SKM-1 (cell line): ENCODE measurements around the gene MYO7B.

Experiments
- DNase-seq: peaks from one replicate; lab custom pipeline; 2025; ENCODE audit not compliant: unreplicated experiment; lab: John Stamatoyannopoulos, UW

MYO7B gene

GRCh38 chr2:127586136-127586535 lies 50.7 kb downstream of the MYO7B start:
- no peak for DNase-seq

GRCh38 chr2:127586746-127587295 lies 51.3 kb downstream of the MYO7B start:
- no peak for DNase-seq

DNA sequence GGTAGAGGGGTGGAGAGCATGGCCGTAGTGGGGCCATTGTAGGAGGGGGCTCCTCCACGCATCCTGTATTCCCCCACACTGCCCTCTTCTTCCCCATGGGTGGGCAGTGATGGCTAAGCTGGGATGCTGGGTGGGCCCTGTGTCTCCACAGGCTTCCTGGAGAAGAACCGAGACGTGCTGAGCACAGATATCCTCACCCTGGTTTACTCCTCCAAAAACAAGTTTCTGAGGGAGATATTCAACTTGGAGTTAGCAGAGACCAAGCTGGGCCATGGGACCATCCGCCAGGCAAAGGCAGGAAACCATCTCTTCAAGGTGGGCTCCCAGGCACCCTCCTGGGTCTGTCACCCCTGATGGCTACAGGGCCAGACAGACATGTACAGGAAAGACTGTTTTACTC lies 52.8 kb downstream of the MYO7B start:
- no peak for DNase-seq

GRCh38 chr2:127589358-127589757 lies 53.9 kb downstream of the MYO7B start:
- DNase-seq: no peak

DNA sequence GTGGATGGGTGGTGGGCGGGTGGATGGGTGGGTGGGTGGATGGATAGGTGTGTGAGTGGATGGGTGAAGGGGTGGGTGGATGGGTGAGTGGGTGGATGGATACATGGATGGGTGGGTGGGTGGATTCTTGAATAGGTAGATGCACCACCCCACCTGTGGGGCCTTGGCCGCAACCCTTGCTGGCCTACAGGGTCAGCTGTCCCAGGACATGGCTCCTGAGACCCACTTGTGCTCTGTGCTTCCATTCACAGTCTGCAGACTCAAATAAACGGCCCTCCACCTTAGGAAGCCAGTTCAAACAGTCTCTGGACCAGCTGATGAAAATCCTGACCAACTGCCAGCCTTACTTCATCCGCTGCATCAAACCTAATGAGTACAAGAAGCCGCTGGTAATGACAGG lies 54.4 kb downstream of the MYO7B start:
- DNase-seq: no peak

- DNase-seq: no peak
Measured at GRCh38 chr2:127590386-127591190, 55.1 kb downstream of the MYO7B start.

DNA sequence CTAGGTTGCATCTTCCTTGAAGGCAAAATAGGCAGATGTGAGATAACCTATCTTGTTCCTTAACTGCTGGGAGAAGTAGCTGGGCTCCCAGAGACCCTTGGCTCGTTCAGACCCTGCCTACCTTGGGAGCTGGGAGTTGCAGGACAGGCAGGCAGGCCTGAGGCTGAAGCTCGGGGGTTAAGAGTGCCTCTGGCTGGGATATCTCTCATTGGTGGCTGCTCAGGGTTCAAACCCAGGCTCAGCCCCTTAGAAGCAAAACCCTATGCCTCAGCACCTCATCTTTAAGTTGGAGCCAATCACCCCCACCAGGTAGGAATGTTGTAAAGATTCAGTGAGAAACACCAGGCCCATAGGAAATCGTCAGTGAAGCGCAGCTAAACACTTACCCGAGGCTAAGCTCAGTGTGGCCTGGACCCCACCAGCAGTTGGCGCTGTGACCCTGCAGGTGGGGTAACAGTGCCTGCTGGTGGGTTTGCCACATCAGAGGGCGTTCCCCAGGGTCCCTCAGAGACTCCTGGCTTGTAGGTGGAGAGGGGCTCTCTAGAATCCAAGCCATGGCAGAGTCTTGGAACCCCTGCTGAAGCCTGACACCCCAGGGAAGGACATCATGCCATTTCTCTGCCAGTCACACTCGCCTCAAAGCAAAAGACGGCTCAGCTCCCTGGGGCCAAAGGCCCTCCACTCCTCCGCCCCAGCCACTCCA lies 55.9 kb downstream of the MYO7B start:
- DNase-seq: no peak

DNA sequence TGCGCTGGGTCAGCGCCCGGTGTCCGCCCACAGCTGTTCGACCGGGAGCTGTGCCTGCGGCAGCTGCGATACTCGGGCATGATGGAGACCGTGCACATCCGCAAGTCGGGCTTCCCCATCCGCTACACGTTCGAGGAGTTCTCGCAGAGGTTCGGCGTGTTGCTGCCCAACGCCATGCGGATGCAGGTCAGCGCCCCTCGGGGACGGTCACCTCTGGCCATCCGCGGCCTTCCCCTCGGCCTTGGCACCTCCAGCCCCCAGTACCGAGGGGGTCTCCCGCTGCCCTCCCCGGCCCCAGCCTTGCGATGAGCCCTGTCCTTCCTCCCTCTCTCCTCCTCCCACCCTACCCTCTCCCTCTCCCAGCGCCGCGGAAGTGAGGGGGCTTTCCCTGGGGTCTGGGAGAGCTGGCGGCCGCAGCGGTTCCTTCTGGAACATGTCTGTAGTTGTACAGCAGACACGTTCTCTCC lies 57.3 kb downstream of the MYO7B start:
- no peak for DNase-seq

DNA sequence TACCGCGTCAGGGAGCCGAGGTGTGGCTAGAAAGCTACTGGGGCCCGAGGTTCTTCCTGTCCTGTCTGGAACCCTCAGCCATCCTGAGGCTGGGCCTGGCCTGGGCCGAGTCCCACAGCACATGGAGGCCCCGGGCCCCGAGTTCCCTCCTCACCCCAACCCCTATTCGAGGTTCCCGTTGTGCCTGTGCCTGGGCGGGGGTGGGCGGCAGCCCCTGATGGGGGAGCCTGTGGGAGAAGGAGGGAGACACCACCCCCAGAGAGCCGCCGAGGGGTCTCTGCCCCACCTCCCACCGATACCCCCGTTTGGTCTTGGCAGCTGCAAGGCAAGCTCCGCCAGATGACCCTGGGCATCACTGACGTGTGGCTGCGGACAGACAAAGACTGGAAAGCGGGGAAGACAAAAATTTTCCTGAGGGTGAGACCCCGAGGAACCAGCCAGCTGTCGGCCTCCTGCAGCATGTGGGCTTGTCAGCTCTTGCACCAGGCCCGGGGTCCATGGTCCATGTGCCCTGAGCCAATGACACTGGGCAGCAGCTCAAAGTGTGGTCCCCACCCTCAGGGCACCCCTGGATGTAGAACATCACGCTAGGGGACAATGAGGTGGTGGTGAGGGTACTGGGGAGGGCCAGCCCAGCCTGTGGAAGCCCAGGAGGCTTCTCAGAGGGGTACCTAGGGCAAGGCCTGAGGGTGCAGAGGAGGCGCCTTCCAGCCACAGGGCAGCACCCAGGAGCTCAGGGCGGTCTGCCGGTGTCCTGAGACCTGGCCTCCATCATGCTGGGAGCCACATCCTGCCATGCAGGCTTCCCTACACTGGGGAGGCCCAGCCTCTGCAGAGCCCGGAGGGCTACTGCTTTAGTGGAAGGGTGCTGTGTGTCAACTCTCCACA lies 58.0 kb downstream of the MYO7B start:
- no peak for DNase-seq

GRCh38 chr2:127594116-127594591 lies 58.7 kb downstream of the MYO7B start:
- DNase-seq: no peak

- no peak for DNase-seq
Measured at GRCh38 chr2:127596311-127597045, 61.0 kb downstream of the MYO7B start.

DNA sequence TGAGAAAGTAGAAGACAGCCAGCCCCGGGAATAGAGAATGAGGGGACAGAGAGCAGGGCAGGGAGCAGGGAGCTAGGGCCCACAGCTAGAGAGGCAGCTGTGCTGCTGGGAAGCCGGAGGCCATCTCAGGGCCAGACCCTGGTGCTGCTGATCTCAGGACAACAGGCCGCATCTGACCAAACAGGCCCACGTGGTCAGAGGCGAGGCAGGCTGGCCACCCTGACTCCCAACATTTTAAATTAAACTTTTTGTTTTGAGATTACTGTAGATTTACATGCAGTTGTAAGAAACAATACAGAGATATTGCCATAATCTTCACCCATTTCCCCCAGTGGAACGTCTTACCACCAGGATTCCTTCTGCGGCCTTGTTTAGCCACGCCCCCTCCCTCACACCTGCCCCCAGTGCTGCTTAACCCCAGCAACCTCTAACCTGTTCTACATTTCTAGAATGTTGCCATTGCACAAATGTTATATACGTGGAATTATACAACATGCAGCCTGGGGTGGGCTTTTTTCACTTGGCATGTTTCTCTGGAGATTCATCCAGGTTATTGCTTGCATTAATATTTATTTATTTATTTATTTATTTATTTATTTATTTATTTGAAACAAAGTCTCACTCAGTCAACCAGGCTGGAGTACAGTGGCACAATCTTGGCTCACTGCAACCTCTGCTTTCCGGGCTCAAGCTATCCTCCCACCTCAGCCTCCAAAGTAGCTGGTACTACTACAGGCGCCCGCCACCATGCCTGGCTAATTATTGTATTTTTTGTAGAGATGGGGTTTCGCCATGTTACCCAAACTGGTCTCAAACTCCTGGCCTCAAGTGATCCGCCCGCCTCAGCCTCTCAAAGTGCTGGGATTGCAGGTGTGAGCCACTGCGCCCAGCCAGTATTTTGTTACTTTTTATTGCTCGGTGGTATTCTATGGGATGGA lies 61.8 kb downstream of the MYO7B start:
- DNase-seq: no peak

DNA sequence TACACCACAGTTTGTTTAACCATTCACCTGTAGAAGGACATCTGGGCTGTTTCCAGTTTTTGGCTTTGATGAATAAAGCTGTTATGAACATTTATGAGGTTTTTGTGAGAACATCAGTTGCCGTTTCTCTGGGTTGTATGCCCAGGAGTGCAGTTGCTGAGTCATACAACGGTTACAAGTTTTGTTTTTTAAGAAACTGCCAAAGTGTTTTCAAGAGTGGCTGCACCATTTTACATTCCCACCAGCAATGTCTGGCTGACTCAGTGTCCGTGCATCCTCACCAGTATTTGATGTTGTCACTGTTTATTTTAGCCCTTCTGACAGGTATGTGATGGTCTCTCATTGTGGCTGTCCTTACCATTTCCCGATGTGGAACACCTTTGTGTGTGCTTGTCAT lies 62.5 kb downstream of the MYO7B start:
- DNase-seq: no peak

DNA sequence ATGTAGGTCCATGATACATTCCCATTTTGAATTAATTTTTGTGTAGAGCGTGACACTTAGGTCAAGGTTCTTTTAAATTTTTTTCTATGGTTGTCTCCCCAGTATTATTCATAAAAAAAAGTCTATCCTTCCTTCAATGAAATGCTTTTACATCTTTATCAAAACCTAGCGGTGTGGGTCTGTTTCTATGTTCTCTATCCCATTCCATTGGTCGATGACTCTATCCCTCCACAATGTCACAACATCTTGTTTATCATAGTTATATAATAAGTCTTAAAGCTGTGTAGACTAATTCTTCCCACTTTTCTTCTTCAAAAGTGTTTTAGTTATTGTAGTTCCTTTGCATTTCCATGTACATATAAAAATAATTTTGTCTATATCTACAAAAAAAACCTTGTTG lies 63.2 kb downstream of the MYO7B start:
- DNase-seq: no peak

DNA sequence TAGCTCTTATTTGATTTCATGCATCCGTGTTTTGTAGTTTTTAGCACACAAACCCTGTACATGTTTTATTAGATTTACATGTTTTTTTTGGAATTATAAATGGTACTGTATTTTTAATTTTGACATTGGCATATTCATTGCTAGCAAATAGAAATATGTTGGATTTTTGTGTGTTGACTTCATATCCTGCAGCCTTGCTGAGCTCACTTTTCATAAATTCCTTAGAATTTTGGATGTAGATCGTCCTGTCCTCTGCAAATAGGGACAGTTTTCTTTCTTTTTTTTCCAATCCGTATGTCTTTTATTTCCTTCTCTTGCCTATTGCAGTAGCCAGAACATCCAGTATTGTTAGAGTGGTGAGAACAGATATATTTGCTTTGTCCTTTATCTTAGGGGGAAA lies 63.7 kb downstream of the MYO7B start:
- no peak for DNase-seq

DNA sequence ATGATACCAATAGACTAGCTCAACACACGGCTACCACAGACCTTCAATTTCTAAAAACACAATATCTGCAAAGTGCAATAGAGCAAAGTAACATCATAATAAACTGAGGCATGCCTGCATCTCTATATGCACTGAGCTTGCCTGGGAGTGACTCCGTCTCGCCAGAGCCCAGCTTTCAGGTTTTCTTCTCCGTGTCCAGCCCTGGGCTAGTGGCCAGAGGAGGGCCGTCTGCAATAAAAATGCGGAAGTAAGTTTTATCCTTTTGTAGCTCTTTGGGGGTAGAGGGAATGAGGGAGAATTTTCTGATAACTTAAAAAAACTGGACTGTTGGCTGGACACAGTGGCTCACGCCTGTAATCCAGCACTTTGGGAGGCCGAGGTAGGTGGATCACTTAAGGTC lies 69.5 kb downstream of the MYO7B start:
- no peak for DNase-seq

GRCh38 chr2:127605691-127606263 lies 70.3 kb downstream of the MYO7B start:
- DNase-seq: no peak

DNA sequence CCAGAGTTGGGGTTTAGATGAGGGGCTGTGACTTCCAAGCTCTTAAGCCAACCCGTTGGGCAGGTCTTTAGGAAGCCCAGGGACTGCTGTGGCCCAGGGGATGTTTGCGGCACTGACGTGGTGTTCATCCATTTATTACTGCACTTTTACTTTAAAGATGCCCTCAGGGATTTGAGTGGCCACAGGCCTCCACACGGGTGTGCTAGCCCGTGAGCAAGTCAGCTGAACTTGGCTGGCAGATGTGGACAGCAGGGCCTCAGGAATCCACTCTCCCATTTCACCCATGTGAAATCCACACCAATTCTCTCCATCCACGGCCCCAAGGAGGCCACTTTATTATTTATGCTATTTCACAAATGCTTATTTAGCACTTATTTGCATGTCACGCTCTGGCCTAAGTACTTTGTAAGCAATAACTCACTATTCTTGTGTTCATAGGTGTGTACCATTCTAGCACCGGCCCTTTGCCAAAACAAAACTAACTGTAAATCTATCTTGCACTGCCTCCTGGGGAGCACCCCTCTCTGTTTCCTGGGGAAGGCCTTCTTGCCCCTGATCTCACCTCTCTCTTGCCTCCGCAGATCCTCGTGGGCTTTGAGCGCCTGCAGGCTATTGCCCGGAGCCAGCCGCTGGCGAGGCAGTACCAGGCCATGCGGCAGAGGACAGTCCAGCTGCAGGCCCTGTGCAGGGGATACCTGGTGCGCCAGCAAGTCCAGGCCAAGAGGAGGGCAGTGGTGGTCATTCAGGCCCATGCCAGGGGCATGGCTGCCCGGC lies 71.3 kb downstream of the MYO7B start:
- no peak for DNase-seq
